DOHH2 (cell line): ENCODE measurements around the gene CHPF2.

ENCODE experiments used
- EZH2phosphoT487 ChIP-seq: fragments of 200-600 bp; sonication (generic); IDR thresholded peaks from 2 replicates; pipeline ENCODE4 v1.6.1; 2017; ENCODE audit warnings: borderline replicate concordance, mild to moderate bottlenecking, antibody characterized with exemption, low read length, moderate library complexity, mixed read lengths
- TF ChIP-seq, protein P1 (sequence below): fragments of 200-600 bp; sonication (generic); IDR thresholded peaks from one replicate; pipeline ENCODE4 v1.5.1; 2014; ENCODE audit warnings: antibody characterized with exemption, mild to moderate bottlenecking, low read depth, low read length; ENCODE audit not compliant: poor library complexity, severe bottlenecking

DNA sequence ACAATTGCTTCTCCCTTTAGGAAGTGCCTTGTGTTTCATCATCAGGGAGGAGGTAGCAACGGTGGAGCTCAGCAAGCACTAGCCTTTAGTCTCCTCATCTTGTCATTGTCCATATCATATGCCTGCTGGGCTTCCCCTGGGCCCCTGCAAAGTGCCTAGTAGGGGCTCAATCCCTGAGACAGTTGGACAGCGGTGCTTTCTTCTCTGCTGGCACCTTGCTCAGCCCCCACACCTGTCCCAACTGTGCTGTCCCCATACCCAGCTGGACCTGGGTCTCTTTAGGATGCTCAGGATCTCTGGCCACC is 10.7 kb downstream of the CHPF2 start:
- TF ChIP-seq EZH2phosphoT487, result no peak
- TF ChIP-seq, protein P1, sequence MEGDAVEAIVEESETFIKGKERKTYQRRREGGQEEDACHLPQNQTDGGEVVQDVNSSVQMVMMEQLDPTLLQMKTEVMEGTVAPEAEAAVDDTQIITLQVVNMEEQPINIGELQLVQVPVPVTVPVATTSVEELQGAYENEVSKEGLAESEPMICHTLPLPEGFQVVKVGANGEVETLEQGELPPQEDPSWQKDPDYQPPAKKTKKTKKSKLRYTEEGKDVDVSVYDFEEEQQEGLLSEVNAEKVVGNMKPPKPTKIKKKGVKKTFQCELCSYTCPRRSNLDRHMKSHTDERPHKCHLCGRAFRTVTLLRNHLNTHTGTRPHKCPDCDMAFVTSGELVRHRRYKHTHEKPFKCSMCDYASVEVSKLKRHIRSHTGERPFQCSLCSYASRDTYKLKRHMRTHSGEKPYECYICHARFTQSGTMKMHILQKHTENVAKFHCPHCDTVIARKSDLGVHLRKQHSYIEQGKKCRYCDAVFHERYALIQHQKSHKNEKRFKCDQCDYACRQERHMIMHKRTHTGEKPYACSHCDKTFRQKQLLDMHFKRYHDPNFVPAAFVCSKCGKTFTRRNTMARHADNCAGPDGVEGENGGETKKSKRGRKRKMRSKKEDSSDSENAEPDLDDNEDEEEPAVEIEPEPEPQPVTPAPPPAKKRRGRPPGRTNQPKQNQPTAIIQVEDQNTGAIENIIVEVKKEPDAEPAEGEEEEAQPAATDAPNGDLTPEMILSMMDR, result no peak
